ENCODE data around the gene PLCH2.

The PLCH2 gene

DNA sequence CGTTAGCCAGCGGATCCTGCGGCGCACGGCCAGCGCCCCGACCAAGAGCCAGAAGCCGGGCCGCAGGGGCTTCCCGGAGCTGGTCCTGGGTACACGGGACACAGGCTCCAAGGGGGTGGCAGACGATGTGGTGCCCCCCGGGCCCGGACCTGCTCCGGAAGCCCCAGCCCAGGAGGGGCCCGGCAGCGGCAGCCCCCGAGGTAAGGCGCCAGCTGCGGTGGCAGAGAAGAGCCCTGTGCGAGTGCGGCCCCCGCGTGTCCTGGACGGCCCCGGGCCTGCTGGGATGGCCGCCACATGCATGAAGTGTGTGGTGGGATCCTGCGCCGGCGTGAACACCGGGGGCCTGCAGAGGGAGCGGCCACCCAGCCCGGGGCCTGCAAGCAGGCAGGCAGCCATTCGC lies 26.1 kb downstream of the PLCH2 start:
- DNase-seq, result no peak

DNA sequence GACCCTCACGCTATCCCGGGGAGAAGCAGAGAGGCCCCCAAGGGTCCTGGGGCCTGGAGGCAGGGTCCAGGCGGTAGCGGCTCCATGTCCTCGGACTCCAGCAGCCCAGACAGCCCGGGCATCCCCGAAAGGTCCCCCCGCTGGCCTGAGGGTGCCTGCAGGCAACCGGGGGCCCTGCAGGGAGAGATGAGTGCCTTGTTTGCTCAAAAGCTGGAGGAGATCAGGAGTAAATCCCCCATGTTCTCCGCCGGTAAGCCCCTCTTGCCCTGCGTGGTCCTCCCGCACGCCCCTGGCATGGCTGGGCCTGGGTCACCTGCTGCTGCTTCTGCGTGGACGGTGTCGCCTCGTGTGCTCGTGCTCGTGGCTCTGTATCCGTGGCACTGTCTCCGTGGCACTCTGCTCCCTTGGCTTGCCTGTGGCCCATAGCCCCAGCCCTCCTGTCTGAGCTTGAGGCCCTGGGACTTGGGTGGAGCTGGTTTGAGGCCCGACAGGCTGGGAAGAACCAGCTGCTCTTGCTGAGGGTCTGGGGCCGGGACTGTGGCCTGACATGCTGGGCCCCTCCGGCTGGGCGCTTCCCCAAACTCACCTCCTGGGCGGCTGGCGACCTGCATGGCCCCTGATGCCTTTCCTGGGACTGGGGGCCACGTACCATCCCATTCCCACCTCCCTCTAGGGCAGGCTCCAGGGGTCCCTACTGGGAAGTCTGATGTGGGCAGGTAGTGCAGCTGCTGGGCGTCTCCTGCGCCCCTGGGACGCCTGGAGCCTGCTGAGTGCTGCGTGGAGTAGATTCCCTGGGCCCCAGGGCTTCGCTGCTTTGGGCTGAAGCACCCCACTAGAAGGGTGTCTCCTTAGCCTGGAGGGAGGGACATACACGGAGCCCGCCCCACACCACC lies 26.8 kb downstream of the PLCH2 start:
- no peak for DNase-seq

DNA sequence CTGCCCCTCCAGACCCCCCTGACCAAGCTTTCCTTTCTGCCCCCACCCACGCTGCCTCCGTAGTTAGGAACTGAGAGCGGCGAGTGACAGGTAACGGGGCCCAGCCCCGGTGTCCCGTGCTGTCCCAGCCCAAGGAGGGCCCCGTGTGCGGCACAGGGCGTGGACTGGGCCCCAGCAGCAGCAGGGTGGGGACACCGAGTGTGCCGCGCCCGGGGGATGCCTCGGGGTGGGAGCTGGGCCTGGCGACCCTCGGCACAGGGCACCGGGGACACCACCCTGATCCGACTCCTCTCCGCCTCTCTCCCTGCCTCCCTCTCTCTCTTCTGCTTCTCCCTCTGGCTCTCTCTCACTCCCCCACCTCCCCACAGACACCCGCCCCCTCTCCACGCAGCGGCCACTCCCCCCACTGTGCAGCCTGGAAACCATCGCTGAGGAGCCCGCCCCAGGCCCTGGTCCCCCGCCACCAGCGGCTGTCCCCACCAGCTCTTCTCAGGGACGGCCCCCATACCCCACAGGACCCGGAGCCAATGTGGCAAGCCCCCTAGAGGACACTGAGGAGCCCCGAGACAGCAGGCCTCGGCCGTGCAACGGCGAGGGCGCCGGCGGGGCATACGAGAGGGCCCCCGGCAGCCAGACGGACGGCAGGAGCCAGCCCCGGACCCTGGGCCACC lies 27.6 kb downstream of the PLCH2 start:
- DNase-seq, result no peak

DNA sequence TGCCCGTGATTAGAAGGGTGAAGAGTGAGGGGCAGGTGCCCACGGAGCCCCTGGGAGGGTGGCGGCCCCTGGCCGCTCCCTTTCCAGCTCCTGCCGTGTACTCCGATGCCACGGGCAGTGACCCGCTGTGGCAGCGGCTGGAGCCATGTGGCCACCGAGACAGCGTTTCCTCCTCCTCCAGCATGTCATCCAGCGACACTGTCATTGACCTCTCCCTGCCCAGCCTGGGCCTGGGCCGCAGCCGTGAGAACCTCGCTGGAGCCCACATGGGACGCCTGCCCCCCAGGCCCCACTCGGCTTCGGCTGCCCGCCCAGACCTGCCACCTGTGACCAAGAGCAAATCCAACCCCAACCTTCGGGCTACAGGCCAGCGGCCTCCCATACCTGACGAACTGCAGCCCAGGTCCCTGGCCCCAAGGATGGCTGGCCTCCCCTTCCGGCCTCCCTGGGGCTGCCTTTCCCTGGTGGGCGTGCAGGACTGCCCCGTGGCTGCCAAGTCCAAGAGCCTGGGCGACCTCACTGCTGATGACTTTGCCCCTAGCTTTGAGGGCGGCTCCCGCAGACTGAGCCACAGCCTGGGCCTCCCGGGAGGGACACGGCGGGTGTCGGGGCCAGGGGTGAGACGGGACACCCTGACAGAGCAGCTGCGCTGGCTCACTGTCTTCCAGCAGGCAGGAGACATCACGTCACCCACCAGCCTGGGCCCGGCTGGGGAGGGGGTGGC lies 28.3 kb downstream of the PLCH2 start:
- DNase-seq, result no peak

DNA sequence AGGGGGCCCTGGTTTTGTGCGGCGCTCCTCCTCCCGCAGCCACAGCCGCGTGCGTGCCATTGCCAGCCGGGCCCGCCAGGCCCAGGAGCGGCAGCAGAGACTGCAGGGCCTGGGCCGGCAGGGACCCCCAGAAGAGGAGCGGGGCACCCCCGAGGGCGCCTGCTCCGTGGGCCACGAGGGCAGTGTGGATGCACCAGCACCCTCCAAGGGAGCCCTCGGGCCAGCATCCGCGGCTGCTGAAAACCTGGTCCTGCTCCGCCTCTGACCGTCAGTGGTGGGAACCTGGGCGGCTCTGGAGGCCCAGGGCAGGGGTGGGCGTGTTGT lies 28.8 kb downstream of the PLCH2 start:
- DNase-seq, result no peak

DNA sequence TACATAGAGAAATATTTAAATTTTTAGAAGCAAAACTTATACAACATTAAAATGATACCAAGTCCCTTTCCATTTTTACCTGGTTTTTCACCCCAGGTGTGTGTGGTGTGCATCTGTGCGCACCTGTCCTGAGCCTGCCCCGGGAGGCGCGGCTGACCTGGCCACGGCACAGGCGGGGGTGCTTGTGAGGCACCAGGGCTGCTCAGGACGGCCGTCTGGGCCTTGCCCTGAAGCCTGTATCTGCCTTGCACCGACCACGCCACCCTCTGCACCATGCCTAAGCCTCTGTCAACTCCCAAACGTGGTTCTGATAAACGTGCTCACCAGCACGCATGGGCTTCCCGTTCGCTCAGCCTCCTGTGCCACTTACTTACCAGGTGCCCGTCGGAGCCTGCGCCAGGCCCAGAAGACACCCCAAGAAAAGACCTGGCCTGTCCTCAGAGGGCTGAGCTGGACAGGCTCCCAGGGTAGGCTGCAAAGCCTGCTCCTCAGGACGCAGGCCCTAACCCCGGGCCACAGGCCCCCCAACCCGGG lies 29.4 kb downstream of the PLCH2 start:
- DNase-seq, result no peak

DNA sequence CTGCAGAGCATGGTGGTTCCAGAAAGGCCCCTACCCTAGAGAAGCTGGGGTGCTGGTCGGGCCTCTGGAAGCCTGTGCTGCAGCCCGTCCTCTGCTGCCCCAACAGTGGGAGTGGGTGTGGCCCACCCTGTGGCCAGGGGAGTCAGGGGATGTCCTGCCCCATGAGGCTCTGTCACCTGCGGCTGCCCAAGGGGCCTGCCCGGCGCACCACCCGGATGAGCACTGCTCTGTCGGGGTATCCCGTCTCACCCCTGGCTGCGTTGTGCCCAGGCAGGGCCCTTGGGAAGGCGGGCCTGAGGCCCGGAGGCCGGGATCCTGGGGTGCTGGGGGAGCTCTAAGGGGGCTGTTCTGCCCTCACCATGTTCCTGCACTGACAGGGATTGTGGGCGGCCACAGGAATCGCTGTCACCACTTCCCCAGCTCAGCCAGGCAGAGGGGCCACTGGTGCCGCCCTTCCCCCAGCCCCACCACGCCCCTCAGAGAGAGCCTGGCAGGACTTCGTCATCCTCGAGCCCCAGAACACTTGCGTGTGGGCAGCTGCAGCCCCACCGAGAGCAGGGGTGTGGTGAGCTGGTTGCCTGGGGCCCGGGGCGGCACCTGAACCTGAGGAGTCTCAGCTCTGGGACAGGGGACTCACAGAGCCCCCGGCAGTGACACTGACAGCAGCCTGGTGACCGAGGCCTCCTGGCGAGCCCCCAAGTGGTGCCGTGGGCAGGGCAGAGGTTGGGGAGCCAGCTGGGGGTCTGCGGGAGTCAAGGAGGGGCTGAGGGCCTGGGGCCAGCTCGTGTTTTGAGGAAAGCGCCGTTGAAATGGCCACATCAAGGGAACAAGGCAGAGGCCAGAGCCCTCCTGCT lies 30.1 kb downstream of the PLCH2 start:
- no peak for DNase-seq

DNA sequence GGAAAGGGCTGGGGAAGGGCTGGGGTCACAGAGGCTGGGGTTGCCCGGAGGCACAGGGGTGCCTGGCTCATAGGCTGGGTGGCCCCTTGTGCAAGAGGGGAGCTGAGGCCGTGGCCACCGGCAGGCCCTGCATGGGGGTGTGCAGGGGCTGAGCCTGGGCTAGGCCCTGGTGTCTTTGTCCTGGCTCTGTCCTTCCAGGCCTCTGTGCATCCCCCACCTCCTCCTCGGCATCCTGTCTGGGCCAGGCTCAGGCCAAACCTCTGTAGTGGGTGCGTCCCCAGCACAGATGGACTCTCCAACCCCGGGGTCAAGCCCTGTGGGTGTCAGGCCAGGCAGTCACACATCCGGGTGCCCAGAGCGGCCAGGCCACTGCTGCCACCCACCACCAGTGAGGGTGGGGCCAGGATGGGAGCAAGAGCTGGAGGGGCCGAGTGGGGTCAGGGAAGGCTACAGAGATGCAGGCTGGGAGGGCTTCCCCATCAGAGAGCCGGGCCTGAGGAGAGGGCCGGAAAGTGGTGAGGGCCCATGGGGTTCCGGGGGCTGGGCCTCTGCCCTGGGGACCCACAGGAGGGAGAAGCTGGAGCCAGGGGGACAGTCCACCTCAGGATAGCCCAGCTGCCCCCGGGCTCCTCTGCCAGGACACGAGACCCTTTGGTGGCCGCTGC lies 30.9 kb downstream of the PLCH2 start:
- no peak for DNase-seq

DNA sequence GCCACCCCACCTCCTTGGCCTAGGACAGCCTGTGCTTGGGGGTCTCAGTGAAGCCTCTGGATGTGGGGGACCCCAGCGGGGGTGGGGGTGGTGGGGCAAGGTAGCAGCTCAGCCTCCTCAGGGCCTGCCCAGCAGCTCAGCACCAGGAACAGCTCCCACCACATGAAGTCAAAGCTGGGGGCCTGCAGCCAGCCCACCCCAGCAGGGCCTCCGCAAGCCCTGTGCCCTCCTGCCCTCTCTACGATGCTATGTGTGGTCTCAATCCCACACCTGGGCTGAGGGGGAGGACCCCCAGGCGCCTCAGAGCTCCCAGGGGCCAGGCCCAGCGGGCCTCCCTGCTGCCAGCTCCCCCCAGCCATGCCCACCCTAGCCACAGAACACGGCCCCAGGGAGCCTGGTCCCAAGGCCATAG lies 31.7 kb downstream of the PLCH2 start:
- DNase-seq, result no peak

DNA sequence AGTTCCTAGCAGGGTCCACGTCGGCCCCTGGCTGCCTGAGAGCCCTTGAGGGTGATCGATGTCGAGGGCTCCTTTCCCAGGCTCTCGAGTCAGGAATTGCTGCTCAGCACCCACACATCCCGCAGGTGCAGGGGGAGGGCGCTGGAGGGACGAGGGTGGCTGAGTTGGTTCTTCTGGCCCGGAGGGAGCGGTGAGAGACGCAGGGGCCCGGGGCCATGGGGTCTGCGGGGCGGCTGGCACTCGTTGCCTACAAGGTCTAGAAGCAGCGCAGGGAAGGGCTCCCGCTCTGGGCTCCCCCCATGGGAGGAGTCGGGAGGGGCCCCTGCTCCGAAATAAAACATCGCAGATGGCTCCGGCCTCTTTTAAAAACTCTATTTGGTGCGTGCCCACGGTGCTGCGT lies 32.1 kb downstream of the PLCH2 start:
- DNase-seq, result no peak

DNA sequence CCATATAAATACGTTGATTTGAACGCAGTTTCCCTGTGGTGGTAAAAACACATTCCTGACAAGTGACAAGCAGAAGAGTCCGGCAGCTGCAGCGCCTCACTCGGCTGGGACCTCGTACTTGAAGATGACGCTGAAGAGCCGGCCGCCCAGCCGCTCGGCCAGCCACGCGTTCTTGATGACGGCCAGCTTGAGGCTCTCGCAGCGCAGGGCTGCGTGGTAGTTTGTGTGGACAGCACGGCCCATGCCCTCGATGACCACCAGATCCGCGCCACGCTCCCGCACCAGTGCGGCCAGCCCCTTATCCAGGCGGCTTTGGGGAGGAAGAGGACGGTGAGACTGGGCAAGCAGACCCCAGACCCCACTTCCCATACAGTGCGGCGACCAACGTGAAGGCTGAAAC lies 32.7 kb downstream of the PLCH2 start:
- DNase-seq, result no peak

DNA sequence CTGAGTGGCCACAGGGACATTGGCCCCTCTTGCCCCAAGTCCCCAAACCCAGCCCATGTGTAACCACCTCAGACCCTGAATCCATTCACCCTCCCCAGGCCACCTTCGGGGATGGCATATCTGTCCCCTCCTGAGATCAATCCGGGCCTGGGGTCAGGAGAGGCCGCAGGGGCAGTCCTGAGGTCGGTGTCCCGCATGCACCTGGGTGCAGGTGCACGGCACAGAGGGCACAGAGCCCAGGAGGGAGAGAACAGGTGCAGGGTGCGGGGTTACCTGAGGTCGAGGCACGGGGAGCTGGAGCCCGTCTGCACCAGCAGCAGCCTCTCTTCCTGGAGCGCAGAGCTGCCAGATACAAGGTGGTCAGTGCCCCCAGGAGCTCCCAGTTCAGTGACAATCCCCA lies 33.5 kb downstream of the PLCH2 start:
- no peak for DNase-seq

DNA sequence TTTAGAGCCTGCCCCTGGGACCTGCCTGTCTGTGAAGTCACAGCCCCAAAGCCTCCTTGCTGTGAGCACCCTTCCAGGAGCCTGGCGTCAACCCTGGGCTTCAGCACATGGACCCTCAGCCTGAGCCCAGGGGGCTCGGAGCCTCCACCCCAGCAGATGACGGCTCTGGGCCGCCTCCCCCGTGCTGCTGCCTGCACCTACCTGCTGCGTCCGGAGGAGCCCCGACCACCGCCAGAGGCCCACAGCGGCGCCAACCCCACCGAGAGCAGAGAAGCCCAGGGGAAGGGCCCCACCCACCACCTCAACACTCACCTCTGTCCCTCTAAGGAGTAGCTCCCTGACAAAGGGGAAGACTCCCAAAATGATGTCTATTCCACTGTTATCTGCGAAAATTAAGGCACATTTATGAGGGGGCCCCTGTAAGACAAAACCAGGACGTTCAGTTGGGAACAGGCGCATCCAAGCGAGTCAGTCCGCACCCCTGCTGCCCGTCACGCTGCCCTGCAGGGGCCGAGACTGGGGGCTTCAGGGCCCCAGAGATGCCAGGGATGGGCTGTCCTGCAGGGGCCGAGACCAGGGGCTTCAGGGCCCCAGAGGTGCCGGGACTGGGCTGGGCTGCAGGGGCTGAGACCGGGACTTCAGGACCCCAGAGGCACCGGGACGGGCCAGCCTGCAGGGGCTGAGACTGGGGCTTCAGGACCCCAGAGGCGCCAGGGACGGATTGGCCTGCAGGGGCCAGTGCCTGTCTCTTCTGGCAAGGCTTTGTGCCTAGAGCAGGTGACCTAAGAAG lies 34.5 kb downstream of the PLCH2 start:
- DNase-seq, result no peak

DNA sequence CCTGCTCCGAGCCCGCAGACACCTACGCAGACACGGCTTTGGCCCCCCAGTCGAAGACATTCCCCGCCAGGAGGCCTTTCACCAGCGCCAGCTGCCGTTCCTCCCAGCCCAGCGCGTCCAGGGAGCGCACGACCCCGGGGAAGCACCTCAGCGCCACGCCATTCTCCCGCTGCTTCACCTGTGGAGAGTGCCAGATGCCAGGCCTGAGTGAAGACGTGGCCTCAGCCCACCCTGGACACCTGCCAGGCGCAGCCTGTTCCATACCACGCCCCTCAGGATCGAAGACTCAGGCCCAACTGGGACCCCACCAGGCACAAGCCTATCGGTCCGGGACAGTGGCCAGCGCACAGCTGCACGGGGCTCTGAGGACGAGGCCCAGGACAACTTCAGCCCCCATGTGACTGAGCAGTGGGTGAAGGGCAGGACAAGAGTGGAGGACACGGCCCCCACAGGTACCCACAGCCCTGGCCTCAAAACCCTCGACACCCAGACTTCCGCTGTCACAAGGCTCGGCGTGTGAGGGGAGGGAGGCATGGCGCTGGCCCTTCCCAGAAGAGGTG lies 36.9 kb downstream of the PLCH2 start:
- no peak for DNase-seq

DNA sequence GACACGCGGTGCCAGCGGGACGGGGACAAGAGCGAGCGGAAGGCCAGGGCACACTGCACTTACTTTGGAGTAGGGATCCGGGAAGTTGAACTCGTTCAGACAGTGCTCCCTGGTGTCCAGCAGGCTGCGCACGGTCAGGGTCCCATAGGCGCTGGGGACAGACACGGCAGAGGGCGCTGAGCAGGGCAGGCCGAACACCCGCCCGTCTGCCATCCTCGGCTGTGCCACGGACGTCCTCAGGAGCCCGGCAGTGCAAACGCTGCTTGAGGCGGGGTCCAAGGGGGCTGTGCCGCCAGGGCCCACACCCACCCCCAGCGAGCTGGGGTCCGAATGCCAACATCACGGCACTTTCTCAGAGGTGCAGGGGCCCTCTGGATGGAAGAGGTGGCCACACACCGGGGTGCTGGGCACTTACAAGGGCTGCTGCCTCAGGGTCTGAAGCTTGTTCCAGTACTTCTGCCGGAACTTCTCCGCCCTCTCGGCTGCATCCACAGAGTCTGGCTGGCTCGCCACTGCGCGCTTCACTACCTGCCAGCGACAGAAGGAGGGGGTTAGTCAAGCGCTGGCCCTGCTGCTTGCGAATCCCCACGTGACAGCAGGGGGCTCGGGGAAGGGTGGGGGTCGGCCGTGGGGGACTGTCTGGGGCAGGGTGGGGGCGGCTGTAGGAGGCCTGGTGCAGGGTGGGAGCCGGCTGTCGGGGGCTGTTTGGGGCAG lies 38.0 kb downstream of the PLCH2 start:
- no peak for DNase-seq

DNA sequence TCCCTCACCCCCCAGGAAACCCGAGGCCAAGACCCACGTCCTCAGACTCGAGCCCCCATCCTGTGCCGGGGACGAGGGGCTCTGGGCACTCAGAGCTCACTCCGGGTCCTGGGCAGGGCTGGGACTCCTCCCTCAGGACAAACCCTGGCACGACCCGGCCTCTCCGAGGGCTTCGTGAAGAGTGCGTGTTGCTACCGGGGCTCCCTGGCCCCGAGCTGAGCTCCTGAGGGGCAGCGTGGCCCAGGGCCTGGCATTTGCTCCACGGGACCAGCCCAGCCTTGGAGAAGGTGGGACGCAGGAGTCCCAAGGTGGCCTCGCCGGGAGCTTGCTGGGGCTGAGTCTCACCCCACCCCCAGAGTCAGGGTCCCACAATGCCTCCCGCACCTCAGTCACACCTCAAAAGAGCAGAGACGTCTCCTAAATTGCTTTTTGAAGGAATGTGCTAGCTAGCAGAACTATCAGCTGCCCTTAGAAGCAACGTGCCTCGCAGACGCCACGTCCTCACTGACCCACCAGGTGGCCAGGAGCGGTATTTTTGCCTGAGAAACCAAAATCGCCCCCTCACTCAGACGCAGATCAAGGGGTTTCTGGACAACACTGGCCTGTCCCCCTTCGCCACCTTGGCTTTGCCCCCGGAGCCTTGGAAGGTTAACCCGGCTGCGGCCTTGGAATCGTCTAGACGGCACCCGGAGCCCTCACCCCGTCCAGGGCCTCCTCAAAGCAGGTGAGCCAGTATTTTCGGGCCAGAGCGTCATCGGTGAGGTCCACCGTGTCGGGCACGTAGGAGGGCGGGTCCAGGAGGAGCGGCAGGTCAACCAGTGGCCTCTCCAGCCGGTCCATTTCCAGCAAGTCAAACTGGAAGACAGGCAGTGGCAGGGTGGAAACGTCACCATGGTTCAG lies 39.0 kb downstream of the PLCH2 start:
- no peak for DNase-seq

DNA sequence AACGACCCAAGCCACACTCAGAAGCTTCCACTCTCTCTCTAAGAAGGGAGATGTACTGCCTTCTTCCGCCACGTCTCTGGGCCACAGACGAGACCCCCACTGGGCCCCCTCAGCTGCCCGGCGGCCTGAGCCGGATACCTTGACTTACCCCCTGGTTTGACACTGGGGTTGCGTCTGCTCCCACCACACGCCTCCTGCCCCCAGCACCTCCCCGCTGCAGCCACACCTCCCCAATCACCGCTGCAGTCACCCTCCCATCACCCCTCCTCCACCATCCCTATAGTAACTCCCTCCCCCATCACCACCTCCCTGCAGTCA lies 39.6 kb downstream of the PLCH2 start:
- DNase-seq, result no peak

DNA sequence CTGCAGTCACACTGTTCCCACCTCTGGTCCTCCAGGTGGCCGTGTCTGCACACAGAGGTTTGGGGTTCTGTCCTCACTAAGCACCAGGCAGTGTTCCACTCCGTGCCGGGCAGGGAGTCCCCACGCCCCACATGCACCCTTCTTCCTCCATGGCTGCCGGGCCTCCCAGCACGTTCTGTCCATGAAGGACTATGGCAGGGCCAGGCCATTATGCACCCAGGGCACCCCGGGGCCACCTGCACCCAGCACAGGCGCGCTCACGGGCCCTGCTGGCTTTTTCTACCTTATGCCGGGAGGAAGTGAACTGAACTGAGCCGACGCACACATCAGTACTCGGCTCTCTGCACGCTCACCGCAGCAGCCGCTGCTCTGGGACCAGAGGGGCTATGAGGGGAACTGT lies 40.0 kb downstream of the PLCH2 start:
- no peak for DNase-seq

DNA sequence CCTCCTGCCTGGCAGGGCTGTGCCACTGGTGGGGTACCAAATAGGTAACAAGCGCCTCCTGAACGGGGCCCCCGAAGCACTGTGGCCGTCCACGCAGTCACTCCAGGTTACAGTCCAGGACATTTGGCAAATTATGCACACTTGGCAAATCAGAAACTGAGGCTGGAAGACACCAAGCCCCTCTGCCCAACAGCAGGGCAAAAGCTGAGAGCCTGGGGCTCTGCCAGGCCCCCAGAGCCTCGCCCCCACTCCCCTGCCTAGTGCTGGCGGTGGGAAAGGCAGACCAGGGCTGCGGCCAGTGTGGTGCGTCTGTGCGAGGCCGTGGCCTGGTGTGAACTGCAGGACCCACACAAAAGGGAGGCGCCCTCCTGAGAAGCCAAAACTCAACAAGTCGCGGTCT lies 40.9 kb downstream of the PLCH2 start:
- DNase-seq, result no peak

Data from NCI-H1048 (cell line).